Parathyroid adenoma (tissue), 2 donors: Measurements from ENCODE around the gene FBXL20.

ENCODE experiments used
- H2AFZ ChIP-seq: fragments of 300-600 bp; sonication (generic); one replicate; pipeline ENCODE4 v1.7.0; 2017; ENCODE audit warnings: antibody characterized with exemption, mild to moderate bottlenecking
- H3K27ac ChIP-seq: fragments of 300-600 bp; sonication (generic); one replicate; pipeline ENCODE4 v1.7.0; 2017
- H3K27me3 ChIP-seq: fragments of 300-600 bp; sonication (generic); one replicate; pipeline ENCODE4 v1.7.0; 2017; ENCODE audit warnings: low read length; ENCODE audit not compliant: control insufficient read depth, insufficient read depth
- H3K36me3 ChIP-seq: fragments of 300-600 bp; sonication (generic); one replicate; pipeline ENCODE4 v1.7.0; 2017; ENCODE audit warnings: low read length; ENCODE audit not compliant: control insufficient read depth, insufficient read depth
- H3K4me1 ChIP-seq: fragments of 300-600 bp; sonication (generic); one replicate; pipeline ENCODE4 v1.7.0; 2017; ENCODE audit warnings: control low read depth
- H3K4me2 ChIP-seq: fragments of 300-600 bp; sonication (generic); one replicate; pipeline ENCODE4 v1.7.0; 2017; ENCODE audit warnings: low read length
- H3K4me3 ChIP-seq: fragments of 300-600 bp; sonication (generic); one replicate; pipeline ENCODE4 v1.7.0; 2017; ENCODE audit warnings: low read depth, low read length
- H3K79me2 ChIP-seq: fragments of 300-600 bp; sonication (generic); one replicate; pipeline ENCODE4 v1.7.0; 2017; ENCODE audit warnings: control low read depth
- H3K9ac ChIP-seq: fragments of 300-600 bp; sonication (generic); one replicate; pipeline ENCODE4 v1.7.0; 2017; ENCODE audit warnings: mild to moderate bottlenecking
- H3K9me3 ChIP-seq: fragments of 300-600 bp; sonication (generic); one replicate; pipeline ENCODE4 v1.7.0; 2017; ENCODE audit warnings: low read length; ENCODE audit not compliant: control insufficient read depth
- TF ChIP-seq, protein P1 (sequence below): fragments of 300-600 bp; sonication (generic); IDR thresholded peaks from one replicate; pipeline ENCODE4 v1.7.0; 2017; ENCODE audit warnings: antibody characterized with exemption, mild to moderate bottlenecking
- donor health status: primary hyperparathyroidism.

FBXL20 gene

DNA sequence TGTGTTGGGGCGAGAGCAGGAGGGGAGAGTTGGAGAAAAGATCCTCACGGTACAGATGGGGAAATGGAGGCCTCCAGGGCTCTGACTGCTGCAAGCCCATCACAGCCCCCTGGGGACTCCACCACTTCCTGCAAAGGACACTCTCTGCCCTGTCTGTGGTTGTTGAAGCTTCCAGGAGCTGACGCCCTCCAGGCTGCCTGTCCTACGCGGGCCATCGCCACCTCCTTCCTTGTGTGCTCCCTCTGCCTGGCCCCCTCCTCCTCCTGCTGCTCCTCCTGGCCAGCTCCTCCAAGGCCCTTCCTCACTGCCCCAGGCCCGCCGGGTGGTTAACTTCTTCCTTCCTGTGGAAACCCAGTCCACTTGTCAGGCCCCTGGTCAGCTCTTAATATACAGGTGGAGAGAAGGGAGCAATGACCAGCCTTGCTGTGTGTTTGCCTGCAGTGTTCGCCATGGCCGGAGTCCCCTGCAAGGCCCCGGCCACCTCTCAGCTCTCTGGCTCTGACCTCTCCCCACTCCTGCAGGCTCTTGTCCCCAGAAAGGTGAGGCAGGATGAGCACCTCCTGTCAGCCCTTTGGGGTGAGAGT is 157.3 kb downstream of the FBXL20 start:
- Histone ChIP-seq H3K79me2 (no peaks in the 10 kb centered on the region), H3K4me2 (no peak overlapping the region), H3K27me3 (no peaks in the 10 kb centered on the region), H3K4me1 (no peaks in the 10 kb centered on the region), H2AFZ (no peak overlapping the region), H3K9ac (no peak overlapping the region), H3K36me3 (no peaks in the 10 kb centered on the region), H3K27ac (no peak overlapping the region), H3K4me3 (no peak overlapping the region), H3K9me3 (no peaks in the 10 kb centered on the region)
- TF ChIP-seq, protein P1, sequence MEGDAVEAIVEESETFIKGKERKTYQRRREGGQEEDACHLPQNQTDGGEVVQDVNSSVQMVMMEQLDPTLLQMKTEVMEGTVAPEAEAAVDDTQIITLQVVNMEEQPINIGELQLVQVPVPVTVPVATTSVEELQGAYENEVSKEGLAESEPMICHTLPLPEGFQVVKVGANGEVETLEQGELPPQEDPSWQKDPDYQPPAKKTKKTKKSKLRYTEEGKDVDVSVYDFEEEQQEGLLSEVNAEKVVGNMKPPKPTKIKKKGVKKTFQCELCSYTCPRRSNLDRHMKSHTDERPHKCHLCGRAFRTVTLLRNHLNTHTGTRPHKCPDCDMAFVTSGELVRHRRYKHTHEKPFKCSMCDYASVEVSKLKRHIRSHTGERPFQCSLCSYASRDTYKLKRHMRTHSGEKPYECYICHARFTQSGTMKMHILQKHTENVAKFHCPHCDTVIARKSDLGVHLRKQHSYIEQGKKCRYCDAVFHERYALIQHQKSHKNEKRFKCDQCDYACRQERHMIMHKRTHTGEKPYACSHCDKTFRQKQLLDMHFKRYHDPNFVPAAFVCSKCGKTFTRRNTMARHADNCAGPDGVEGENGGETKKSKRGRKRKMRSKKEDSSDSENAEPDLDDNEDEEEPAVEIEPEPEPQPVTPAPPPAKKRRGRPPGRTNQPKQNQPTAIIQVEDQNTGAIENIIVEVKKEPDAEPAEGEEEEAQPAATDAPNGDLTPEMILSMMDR = no peak

DNA sequence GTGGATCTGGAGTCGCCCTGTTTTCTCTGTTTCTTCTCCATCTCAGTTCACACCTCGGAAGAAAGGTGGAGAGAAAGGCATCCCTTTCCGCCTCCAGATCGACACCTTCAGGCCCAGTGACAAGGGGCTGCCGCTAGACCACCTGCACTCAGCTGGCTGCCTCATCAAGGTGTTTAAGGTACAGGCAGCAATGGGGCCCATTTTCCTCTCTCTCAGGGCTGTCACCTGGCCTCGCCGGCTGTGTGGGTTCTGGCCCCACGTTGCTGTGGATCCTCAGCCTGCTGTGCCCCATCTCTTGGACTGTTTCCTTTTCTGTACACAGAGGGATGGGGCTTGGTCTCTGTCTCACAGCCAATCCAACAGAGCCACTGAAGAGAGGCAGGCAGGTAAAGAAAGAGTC is 158.3 kb downstream of the FBXL20 start:
- H3K9ac ChIP-seq = no peak overlapping the region
- no peak overlapping the region for H3K27ac ChIP-seq
- no peaks in the 10 kb centered on the region for H3K27me3 ChIP-seq
- TF ChIP-seq, protein P1 = no peak
- no peaks in the 10 kb centered on the region for H3K4me1 ChIP-seq
- H3K79me2 ChIP-seq = no peaks in the 10 kb centered on the region
- no peaks in the 10 kb centered on the region for H3K36me3 ChIP-seq
- no peaks in the 10 kb centered on the region for H3K9me3 ChIP-seq
- no peak overlapping the region for H3K4me3 ChIP-seq
- H2AFZ ChIP-seq = no peak overlapping the region
- no peak overlapping the region for H3K4me2 ChIP-seq

DNA sequence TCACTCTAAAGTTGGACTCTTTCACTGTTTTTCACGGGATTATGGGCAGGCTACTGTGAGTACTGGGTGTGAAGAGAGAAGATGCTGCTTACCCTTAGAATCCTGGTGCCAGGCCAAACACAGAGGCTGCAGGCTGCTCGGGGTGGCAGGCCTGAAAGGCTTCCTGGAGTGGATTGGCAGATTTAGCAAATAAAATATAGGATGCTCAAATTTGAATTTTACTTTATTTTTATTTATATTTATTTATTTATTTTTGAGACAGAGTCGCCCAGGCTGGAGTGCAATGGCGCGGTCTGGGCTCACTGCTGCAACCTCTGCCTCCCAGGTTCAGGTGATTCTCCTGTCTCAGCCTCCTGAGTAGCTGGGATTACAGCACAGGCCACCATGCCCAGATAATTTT is 160.8 kb downstream of the FBXL20 start:
- TF ChIP-seq, protein P1 = no peak
- H3K4me3 ChIP-seq = no peak overlapping the region
- H2AFZ ChIP-seq = no peak overlapping the region
- no peaks in the 10 kb centered on the region for H3K36me3 ChIP-seq
- H3K4me2 ChIP-seq = no peak overlapping the region
- no peak overlapping the region for H3K27ac ChIP-seq
- no peak overlapping the region for H3K9ac ChIP-seq
- no peaks in the 10 kb centered on the region for H3K9me3 ChIP-seq
- no peaks in the 10 kb centered on the region for H3K4me1 ChIP-seq
- no peaks in the 10 kb centered on the region for H3K79me2 ChIP-seq
- no peaks in the 10 kb centered on the region for H3K27me3 ChIP-seq

DNA sequence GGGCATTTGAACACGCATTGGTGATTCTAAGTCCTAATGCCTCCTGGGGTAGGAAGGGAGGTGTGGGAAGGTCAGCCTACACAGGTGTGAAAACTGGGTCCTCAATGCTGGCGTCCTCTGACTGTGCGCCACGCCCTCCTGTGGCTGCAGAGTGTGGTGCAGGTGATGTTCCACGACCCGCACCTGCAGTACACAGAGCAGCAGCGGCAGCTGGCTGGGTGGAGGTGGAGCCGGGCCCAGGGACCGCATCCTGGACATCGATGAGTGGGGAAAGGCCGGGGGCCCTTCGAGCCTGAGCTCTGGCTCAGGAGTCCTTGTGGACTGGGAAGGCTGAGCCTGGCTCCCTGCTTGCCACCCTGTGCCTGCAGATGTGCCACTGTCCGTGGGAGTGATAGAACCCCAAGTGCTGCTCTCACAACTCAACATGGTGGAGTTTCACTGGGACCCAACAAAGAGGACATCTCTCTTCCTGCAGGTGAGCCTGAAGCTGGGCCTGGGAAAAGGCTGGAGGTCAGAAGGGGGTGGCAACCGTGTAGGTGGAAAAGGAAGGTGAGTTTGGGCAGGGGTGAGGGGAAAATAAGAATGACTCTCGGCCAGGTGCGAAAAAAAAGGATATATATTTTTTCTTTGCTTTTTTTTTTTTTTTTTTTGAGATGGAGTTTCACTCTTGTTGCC is 161.6 kb downstream of the FBXL20 start:
- H3K27me3 ChIP-seq = no peaks in the 10 kb centered on the region
- no peak overlapping the region for H3K9ac ChIP-seq
- H3K79me2 ChIP-seq = no peaks in the 10 kb centered on the region
- no peaks in the 10 kb centered on the region for H3K4me1 ChIP-seq
- TF ChIP-seq, protein P1 = peak; percentile 52
- H3K27ac ChIP-seq = no peak overlapping the region
- H3K36me3 ChIP-seq = no peaks in the 10 kb centered on the region
- no peak overlapping the region for H3K4me3 ChIP-seq
- H2AFZ ChIP-seq = no peak overlapping the region
- no peak overlapping the region for H3K4me2 ChIP-seq
- no peaks in the 10 kb centered on the region for H3K9me3 ChIP-seq
